Stimulated activated CD4-positive, alpha-beta T cell treated with anti-CD3 and anti-CD28 coated beads, Interleukin-15, amount 100 ng/mL, for 1 hour (primary cell): ENCODE measurements around the gene OR56A1.
"Not testable (repeated sequence)": the region's sequence is repeated elsewhere in the genome, so short reads cannot be mapped to it uniquely, and the experiment has no call there.

Experiments
- DNase-seq, 2 donors: peaks; one replicate each; pipeline ENCODE4 v3.0.0-alpha.2; 2020; ENCODE audit warnings: low read depth in 1 of 2, low spot score in 1 of 2

The OR56A1 gene, protein sequence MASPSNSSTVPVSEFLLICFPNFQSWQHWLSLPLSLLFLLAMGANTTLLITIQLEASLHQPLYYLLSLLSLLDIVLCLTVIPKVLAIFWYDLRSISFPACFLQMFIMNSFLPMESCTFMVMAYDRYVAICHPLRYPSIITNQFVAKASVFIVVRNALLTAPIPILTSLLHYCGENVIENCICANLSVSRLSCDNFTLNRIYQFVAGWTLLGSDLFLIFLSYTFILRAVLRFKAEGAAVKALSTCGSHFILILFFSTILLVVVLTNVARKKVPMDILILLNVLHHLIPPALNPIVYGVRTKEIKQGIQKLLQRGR

GRCh38 chr11:6030708-6031405, at the start of gene OR56A1:
OR56A1 (minus strand) TSS chr11:6030758; CDS start chr11:6027692, 3,066 bp downstream.
- no peak for DNase-seq

DNA sequence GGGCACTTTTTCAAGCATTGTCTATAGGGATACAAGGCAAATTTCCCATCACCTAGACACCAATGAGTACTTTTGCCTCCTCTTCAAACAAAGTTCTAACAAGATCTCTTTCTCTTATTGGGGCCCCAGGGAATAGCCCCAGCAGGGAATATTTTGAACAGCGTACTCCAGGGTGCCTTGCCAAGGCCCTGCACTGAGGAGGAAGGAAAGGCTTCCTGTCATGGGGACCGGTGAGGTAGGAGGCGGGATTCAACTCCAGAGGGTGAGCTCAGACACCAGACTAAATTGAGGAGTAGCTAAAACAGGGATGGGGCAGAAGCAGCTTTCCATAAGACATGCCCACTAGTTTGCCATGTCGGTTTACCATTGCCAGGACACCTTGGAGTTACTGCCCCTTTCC, 48.9 kb upstream of the OR56A1 start:
- no peak for DNase-seq

GRCh38 chr11:6077723-6078122, 47.2 kb upstream of the OR56A1 start:
- no peak for DNase-seq

DNA sequence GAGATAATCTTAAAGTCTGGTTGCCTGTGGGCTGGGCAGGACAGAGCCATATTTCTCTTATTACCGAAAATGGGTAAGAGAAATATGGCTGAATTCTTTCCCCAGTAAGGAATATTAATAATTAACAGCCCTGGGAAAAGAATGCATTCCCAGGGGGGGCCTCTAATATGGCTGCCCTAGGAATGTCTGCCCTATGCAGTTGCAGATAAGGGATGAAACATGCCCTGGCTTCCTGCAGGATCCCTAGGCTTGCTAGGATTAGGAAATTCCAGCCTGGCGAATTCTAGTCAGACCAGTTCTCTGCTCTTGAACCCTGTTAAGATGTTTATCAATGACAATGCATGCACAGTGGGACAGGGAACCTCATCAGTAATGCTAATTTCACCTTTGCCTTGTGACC, 45.9 kb upstream of the OR56A1 start:
- DNase-seq, result not testable (repeated sequence)

GRCh38 chr11:6067502-6067901, 36.9 kb upstream of the OR56A1 start:
- DNase-seq, result no peak

DNA sequence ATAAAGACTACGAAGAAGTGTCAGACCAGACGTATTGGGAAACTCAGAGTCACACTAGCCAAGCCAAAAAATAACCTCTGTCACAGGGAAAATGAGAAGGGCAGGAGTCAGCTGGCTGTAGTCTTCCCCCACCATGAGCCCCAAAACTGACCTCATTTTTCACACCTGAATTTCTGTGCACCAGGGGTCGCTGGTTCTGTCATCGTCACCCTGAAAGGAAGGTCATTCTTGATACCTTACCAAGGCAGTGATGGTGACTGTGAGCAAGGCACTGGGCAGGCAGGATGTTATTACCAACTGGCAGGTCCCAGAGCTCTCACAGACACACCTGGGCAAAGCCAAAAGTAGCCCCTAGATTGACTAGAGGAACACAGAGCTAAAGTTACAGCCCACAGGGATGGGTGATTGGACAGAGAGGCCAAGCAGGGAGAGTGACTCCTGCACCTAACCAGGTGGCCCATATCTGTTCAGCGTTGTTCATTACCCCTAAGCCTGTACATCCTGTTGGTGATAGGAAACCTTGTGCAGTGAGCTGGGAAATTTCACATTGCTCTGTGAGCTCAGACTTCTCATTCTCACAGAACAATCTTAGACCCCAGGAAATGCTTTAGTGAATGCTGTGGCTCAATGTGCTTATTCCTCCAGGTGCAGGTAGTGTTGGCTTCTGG, 32.3 kb upstream of the OR56A1 start:
- DNase-seq, result no peak

DNA sequence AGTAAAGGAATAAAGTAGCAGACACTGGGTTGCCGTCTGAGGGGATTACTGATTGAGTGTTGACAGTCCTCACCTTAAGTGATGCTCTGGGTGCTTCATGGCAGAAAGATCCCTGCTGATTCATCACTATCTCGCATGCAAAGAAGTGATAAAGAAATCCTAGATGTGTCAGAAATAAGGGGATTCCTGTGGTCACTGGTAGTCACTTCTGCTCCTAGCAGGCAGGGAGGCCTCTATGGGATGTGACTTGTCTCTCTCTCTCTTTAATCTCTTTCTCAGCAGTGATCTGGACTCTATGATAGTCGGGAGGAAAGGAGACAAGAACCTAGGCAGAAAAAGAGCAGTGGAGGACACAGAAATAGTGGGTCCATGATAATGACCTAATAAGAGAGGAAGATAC, 30.9 kb upstream of the OR56A1 start:
- no peak for DNase-seq

GRCh38 chr11:6057452-6057851, 26.9 kb upstream of the OR56A1 start:
- no peak for DNase-seq

GRCh38 chr11:6055569-6055968, 25.0 kb upstream of the OR56A1 start:
- DNase-seq, result no peak

DNA sequence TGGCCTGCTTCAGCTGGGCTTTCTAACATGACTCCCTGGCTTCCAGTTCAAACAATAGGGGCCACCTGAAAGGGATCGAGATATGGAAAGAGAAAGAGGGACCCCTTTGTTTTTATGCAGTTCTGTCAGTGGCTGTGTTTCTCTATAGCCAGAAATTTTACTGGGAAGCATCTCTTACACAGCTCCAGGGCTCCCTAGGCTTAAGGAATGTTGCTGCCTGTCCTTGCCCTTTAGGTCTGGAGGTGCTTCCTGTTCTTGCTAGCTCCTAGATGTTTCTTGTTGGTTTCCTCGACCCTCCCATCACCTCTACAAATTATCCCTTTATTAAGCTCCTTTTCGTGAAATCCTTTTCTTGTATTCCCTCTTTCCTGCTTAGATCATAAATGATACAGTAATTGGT, 21.8 kb upstream of the OR56A1 start:
- no peak for DNase-seq

DNA sequence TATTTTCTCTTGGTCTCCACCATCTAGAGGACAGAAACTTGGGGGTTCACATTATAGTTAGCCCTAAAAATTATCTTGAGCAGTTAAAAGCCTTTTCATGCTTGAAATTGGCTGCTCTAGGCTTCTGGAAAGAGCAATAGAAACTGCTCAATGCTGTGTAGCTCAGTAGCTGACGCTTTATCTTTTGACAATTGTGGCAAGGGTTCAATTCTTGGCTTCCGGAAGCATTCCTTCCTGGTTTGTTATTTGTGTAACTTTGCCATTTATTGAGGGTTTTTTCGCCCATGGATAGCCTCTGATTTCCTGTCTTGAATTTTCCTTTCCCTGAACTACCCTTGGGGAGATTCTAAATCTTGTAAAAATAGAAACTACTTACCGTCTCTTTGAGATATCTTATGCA, 10.3 kb upstream of the OR56A1 start:
- DNase-seq, result no peak

DNA sequence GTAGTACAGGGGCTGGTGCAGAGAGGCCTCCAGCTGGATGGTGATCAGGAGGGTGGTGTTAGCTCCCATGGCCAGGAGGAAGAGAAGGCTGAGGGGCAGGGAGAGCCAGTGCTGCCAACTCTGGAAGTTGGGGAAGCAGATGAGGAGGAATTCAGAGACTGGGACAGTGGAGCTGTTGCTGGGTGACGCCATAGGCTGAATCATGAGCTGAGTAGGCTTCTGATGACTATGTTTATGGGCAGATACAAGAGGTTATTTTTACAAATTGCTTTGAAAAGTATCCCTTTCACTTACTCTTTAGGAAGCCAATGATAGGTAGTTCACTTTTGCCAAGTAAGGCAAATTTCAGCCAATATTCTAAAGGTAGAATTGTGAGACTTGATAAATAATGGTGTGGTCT, 3.1 kb downstream of the OR56A1 start:
- no peak for DNase-seq

DNA sequence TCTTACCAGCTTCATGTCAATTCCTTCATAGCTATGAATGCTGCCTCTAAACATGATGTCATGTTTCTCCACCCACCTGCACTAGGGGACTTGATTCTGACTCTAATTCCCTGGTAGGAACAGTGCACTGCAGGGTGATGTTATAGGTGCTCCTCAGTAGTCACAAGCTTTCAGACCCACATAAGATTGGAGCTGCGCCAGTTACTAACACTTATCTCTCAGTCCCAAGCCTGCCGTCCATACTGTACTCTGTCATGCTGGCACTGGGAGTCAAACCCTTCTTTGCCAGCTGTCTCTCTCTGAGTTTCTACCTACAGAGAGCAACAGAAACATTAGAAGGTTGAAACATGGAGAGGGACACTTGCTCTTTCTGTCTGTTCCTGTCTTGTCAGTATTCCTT, 5.5 kb downstream of the OR56A1 start:
- DNase-seq, result no peak

GRCh38 chr11:6022956-6023355, 7.6 kb downstream of the OR56A1 start:
- no peak for DNase-seq

DNA sequence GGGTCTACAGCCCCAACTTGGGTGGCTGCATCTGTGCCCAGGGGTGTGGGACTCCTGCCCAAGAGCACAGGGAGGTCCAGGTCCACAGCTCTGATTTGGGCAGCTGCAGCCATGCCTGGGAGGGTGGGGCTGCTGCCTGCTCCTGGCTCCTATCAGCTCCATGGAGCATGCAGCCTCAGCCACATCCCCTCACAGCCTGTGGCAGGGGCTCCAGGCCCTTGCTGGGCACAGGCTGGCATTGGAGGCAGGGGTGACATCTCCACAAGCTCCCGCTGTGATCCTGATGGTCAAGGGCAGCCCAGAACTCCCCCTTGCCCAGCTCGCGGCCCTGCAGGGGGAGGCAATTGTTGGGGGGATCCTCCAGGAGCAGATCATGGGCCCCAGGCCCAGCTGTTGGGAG, 17.5 kb downstream of the OR56A1 start:
- no peak for DNase-seq

GRCh38 chr11:6012035-6012668, 18.4 kb downstream of the OR56A1 start:
- no peak for DNase-seq

DNA sequence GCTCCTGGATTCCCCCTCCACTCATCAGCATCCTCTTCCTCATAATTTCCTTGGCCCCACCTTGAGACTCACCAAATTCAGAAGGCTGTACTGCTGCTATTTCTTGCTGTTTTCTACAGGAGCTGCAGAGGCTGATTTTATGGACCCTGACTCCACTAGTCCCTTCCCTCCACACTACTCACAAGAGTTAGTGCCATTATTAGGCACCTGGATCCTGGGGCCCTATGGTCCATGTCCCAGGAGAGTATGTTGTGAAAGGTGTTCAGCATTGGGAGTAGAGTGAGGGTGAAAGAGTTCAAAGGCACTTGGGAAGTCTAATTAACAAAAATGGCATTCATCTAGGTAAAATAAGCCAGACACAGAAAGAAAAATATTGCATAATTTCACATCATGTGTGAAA, 23.7 kb downstream of the OR56A1 start, which contains the start of gene OR56A4:
Gene OR56A4 (minus strand): TSS at position 101 of the 400 bp plus-strand sequence. CDS start 3,954 bp downstream, outside the sequence.
- DNase-seq, result no peak

- no peak for DNase-seq
These were observed 24.2 kb downstream of the OR56A1 start for GRCh38 chr11:6006395-6006794.

DNA sequence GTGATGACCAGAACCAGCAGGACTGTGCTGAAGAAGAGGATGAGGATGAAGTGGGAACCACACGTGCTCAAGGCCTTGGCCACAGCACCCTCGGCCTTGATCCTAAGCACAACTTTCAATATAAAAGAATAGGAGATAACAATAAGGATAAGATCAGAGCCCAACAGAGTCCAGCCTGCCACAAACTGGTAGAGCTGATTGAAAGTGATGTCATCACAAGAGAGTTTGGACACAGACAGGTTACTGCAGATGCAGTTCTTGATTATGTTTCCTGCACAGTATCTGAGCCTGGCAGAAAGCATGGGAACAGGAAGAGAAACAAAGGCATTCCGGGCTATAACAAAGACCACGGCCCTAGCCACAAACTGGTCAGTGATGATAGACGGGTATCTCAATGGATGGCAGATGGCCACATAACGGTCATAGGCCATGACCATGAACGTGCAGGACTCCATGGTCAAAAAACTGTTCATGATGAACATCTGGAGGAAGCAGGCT, 28.3 kb downstream of the OR56A1 start:
- DNase-seq, result no peak

DNA sequence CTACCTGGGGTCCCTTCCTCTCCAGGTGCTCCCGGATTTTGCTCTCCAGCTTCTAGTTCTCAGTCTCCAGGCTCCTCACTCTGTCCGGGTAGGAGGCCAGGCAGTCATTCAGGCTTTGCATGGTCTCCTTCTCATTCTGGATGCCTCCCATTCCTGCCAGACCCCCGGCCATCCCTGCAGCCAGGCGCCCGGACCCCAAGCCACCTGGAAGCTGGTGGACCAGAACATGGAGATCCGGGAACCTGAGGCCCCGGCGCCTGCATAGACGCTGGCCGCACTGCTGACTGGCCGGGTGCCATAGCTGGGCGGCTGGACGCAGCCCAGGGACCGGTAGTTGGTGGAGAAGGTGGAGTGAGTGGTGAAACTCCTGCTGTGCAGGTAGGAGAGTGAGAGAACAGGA, 35.8 kb downstream of the OR56A1 start:
- no peak for DNase-seq

DNA sequence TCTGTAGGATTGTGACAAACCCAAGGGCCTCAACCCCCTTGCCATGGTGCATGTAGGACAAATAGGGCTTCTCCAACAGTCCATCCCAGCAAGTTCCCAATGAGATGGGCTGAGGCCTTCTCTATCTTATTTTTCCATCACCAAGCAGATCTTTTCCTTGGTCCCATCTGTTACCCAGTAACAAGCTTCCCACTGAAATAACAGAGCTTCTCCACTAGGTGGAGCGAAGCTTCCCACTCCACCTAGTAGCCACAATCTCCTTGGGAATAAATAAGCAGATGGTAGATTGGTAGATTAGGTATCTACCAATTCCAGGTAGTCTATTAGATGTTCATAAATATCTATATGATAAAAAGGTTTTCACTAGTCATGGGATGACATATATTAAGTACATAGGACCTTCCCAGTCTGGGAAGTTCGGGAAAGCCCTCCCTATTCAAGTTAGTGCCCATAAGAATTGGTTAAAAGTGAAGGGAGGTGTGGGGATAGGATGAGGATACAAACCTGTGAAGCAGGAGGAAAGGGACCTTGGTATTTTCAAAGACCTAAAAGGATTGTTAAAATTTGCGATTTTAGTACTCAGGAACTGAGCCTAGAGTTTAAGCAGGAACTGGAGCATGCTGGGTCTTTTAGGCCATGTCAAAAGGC, 37.8 kb downstream of the OR56A1 start:
- DNase-seq, result no peak
